Transverse colon (tissue), 4 donors: ENCODE measurements around the gene ARHGAP8. TPM values are rescaled to one million over a fixed set of nuclear protein-coding genes. Genes with fewer than 3 reads are reported as not detected.

Experiments
- DNase-seq: peaks from one replicate; pipeline ENCODE4 v3.0.0-alpha.2; 2019
- H3K27ac ChIP-seq, 4 donors: fragments of 200-600 bp; sonication (generic); 2 replicates each; pipeline ENCODE4 v1.5.1; 2016 to 2018; ENCODE audit warnings: inconsistent platforms in 4 of 4
- H3K27me3 ChIP-seq: fragments of 200-600 bp; sonication (generic); 2 replicates; pipeline ENCODE4 v1.5.1; 2017; ENCODE audit warnings: inconsistent platforms
- H3K36me3 ChIP-seq, 4 donors: fragments of 200-600 bp; sonication (generic); 2 replicates each; pipeline ENCODE4 v1.5.1; 2017 to 2019; ENCODE audit warnings: inconsistent platforms in 4 of 4
- H3K4me1 ChIP-seq, 4 donors: fragments of 200-600 bp; sonication (generic); 2 replicates each; pipeline ENCODE4 v1.5.1; 2017 to 2020; ENCODE audit warnings: inconsistent platforms in 4 of 4
- H3K4me3 ChIP-seq, 4 donors: fragments of 200-600 bp; sonication (generic); 1 replicate in 1 of 4; 2 replicates in 3 of 4; pipeline versions ENCODE4 v1.5.1 to v1.6.1; 2017 to 2019; ENCODE audit warnings: inconsistent platforms in 4 of 4
- H3K9me3 ChIP-seq, 2 donors: fragments of 200-600 bp; sonication (generic); 2 replicates each; pipeline ENCODE4 v1.5.1; 2017 to 2019; ENCODE audit warnings: inconsistent platforms in 2 of 2
- CTCF ChIP-seq, 5 experiments: fragments of 200-600 bp in 3 of 5; fragments of 450-650 bp in 2 of 5; sonication (generic) in 3 of 5; IDR thresholded peaks; 1 replicate in 2 of 5; 2 replicates in 3 of 5; pipeline ENCODE4 v1.5.1; 2016 to 2017; ENCODE audit warnings: antibody characterized with exemption in 5 of 5, inconsistent platforms in 3 of 5, mild to moderate bottlenecking in 2 of 5, moderate library complexity in 1 of 5
- EP300 ChIP-seq: sonication (generic); formaldehyde crosslinking; IDR thresholded peaks from one replicate; pipeline ENCODE4 v1.6.1; 2017; ENCODE audit warnings: antibody characterized with exemption, low read depth
- POLR2A ChIP-seq: fragments of 450-650 bp; IDR thresholded peaks from one replicate; pipeline ENCODE4 v1.6.1; 2016; ENCODE audit warnings: antibody characterized with exemption, mild to moderate bottlenecking, moderate library complexity
- POLR2AphosphoS5 ChIP-seq, 3 donors: sonication (generic); formaldehyde crosslinking; IDR thresholded peaks; one replicate each; pipeline ENCODE4 v1.6.1; 2016; ENCODE audit warnings: antibody characterized with exemption in 3 of 3
- WGBS, 2 donors: methylation state at CpG; one replicate each; pipeline ENCODE4 v1.1.5; 2018; ENCODE audit warnings: low coverage in 1 of 2; 5-methylcytosine and 5-hydroxymethylcytosine counted together
- in situ Hi-C, 4 donors: fragments of 200-750 bp; cut with MboI; loops; one replicate each; pipeline versions ENCODE4 v1.15.0 to v1.15.1; 2017; ENCODE audit warnings: low sequenced_read_pairs in 3 of 4, low pct_ligation_motif_present in 1 of 4, low pct_unique_long_range_greater_than_20kb in 1 of 4
- intact Hi-C: fragments of 100-400 bp; cut with DNase I; formaldehyde crosslinking; loops from one replicate; pipeline ENCODE4 v1.15.1; 2023; ENCODE audit warnings: low total_unique reads
- total RNA-seq, 4 donors: library from RNA; depleted of rRNA; stranded (reverse); fragments of >200 nt; gene quantifications; one replicate each; pipeline ENCODE4 v1.1.0, GENCODE V29; 2016

ARHGAP8 gene
- total RNA-seq, 4 donors from 2014 or later = 28.6 to 51.5 (median 31.5) TPM

GRCh38 chr22:44847380-44847779, 95.0 kb downstream of the ARHGAP8 start:
- TF ChIP-seq CTCF (IDR thresholded peaks at IDR 0.05) (no peak), POLR2A (no peak), POLR2AphosphoS5 (IDR thresholded peaks at IDR 0.05) (no peak), EP300 (no peak)
- Histone ChIP-seq H3K9me3 (no peaks in the 10 kb centered on the region), H3K36me3 (no peaks in the 10 kb centered on the region), H3K4me1 (no peaks in the 10 kb centered on the region), H3K4me3 (no peak overlapping the region), H3K27me3 (no peaks in the 10 kb centered on the region), H3K27ac (no peak overlapping the region)
- in situ Hi-C loops (no loop called here), intact Hi-C loops (no loop called here)
- 52% methylated on average over 4 of the region's 4 CpGs; no CpG with 5 or more reads in 1 of the 2 donors for WGBS, 2 donors
- DNase-seq = no peak

GRCh38 chr22:44847892-44848291, 95.5 kb downstream of the ARHGAP8 start:
- Histone ChIP-seq H3K36me3 (no peaks in the 10 kb centered on the region), H3K9me3 (no peaks in the 10 kb centered on the region), H3K27me3 (no peaks in the 10 kb centered on the region), H3K4me3 (no peak overlapping the region), H3K4me1 (no peaks in the 10 kb centered on the region), H3K27ac (no peak overlapping the region)
- in situ Hi-C loops (no loop called here), intact Hi-C loops (no loop called here)
- TF ChIP-seq EP300 (no peak), POLR2A (no peak), POLR2AphosphoS5 (IDR thresholded peaks at IDR 0.05) (no peak), CTCF (IDR thresholded peaks at IDR 0.05) (no peak)
- no peak for DNase-seq
- WGBS, 2 donors = 84% methylated on average over 18 of the region's 18 CpGs; no CpG with 5 or more reads in 1 of the 2 donors

GRCh38 chr22:44848296-44848741, 95.9 kb downstream of the ARHGAP8 start:
- H3K27me3 ChIP-seq = no peaks in the 10 kb centered on the region
- WGBS, 2 donors = 88% methylated on average over 14 of the region's 14 CpGs; no CpG with 5 or more reads in 1 of the 2 donors
- intact Hi-C loops = no loop called here

GRCh38 chr22:44848791-44849420, 96.5 kb downstream of the ARHGAP8 start:
- Histone ChIP-seq H3K4me1 (no peaks in the 10 kb centered on the region), H3K4me3 (no peak overlapping the region), H3K36me3 (no peaks in the 10 kb centered on the region), H3K27ac (no peak overlapping the region), H3K9me3 (no peaks in the 10 kb centered on the region), H3K27me3 (no peaks in the 10 kb centered on the region)
- 94% methylated on average over 20 of the region's 21 CpGs; no CpG with 5 or more reads in 1 of the 2 donors for WGBS, 2 donors
- intact Hi-C loops = no loop called here
- in situ Hi-C loops = no loop called here
- DNase-seq = no peak
- TF ChIP-seq EP300 = no peak
- TF ChIP-seq CTCF (IDR thresholded peaks at IDR 0.05) = no peak
- no peak for TF ChIP-seq POLR2A
- no peak for TF ChIP-seq POLR2AphosphoS5 (IDR thresholded peaks at IDR 0.05)

More at GRCh38 chr22:44848296-44848741, 95.9 kb downstream of the ARHGAP8 start:
- Histone ChIP-seq H3K4me1 (no peaks in the 10 kb centered on the region), H3K9me3 (no peaks in the 10 kb centered on the region), H3K36me3 (no peaks in the 10 kb centered on the region), H3K4me3 (no peak overlapping the region), H3K27ac (no peak overlapping the region)
- no peak for DNase-seq
- TF ChIP-seq CTCF (IDR thresholded peaks at IDR 0.05) (no peak), POLR2AphosphoS5 (IDR thresholded peaks at IDR 0.05) (no peak), POLR2A (no peak), EP300 (no peak)
- in situ Hi-C loops = no loop called here
